Chondrocyte (in vitro differentiated cells): ENCODE data around the gene OCA2. TPM values are rescaled to one million over a fixed set of nuclear protein-coding genes. Genes with fewer than 3 reads are reported as not detected.

Experiments
- DNase-seq: peaks from one replicate; pipeline ENCODE4 v3.0.0; 2021; ENCODE audit warnings: mixed read lengths, low spot score
- H3K27ac Mint-ChIP-seq: one replicate; pipeline ENCODE4 v1.8.0; 2021; ENCODE audit warnings: mild to moderate bottlenecking, moderate library complexity, mixed read lengths; ENCODE audit not compliant: unreplicated experiment
- H3K27me3 Mint-ChIP-seq: 2 replicates; pipeline ENCODE4 v1.8.0; 2021; ENCODE audit warnings: low read depth, mixed read lengths
- H3K36me3 Mint-ChIP-seq: 2 replicates; pipeline ENCODE4 v1.8.0; 2021; ENCODE audit warnings: low read depth, mixed read lengths
- H3K4me1 Mint-ChIP-seq: 2 replicates; pipeline ENCODE4 v1.8.0; 2021; ENCODE audit warnings: low read depth, mild to moderate bottlenecking, mixed read lengths
- H3K4me3 Mint-ChIP-seq: one replicate; pipeline ENCODE4 v1.8.0; 2021; ENCODE audit warnings: mild to moderate bottlenecking, moderate library complexity, mixed read lengths; ENCODE audit not compliant: unreplicated experiment
- H3K9me3 Mint-ChIP-seq: 2 replicates; pipeline ENCODE4 v1.8.0; 2021; ENCODE audit warnings: low read depth, mixed read lengths
- CTCF ChIP-seq: fragments of 200-600 bp; sonication (generic); IDR thresholded peaks from 2 replicates; pipeline ENCODE4 v1.5.0; 2021; ENCODE audit warnings: antibody characterized with exemption, mild to moderate bottlenecking, moderate library complexity
- total RNA-seq: library from RNA; stranded (reverse); gene quantifications from 3 replicates; pipeline ENCODE4 v1.2.1, GENCODE V29; 2021

OCA2 gene
- total RNA-seq, 1 donor from 2014 or later, result 0.75 TPM

- Mint-ChIP-seq H3K36me3 (no peaks in the 10 kb centered on the region), H3K4me3 (no peak overlapping the region), H3K9me3 (no peaks in the 10 kb centered on the region), H3K27me3 (peaks cover 4% of the 10 kb centered on the region), H3K27ac (no peak overlapping the region), H3K4me1 (no peaks in the 10 kb centered on the region)
- no peak for DNase-seq
- TF ChIP-seq CTCF, result no peak
These were observed 236.1 kb downstream of the OCA2 start for GRCh38 chr15:27863000-27863399.

GRCh38 chr15:27861171-27861570 is 237.9 kb downstream of the OCA2 start:
- H3K27me3 Mint-ChIP-seq, result peaks cover 3% of the 10 kb centered on the region
- no peak overlapping the region for H3K27ac Mint-ChIP-seq
- no peaks in the 10 kb centered on the region for H3K4me1 Mint-ChIP-seq
- no peaks in the 10 kb centered on the region for H3K36me3 Mint-ChIP-seq
- H3K4me3 Mint-ChIP-seq, result no peak overlapping the region
- H3K9me3 Mint-ChIP-seq, result peaks cover 11% of the 10 kb centered on the region
- DNase-seq, result no peak
- no peak for TF ChIP-seq CTCF

GRCh38 chr15:27855137-27855536 is 244.0 kb downstream of the OCA2 start:
- Mint-ChIP-seq H3K36me3 (no peaks in the 10 kb centered on the region), H3K27ac (no peak overlapping the region), H3K4me1 (no peaks in the 10 kb centered on the region), H3K27me3 (no peaks in the 10 kb centered on the region), H3K9me3 (peaks cover 11% of the 10 kb centered on the region), H3K4me3 (no peak overlapping the region)
- DNase-seq, result no peak
- TF ChIP-seq CTCF, result no peak

- Mint-ChIP-seq H3K36me3 (no peaks in the 10 kb centered on the region), H3K4me1 (no peaks in the 10 kb centered on the region), H3K4me3 (no peak overlapping the region), H3K27ac (no peak overlapping the region), H3K9me3 (peaks cover 11% of the 10 kb centered on the region), H3K27me3 (no peaks in the 10 kb centered on the region)
- DNase-seq, result no peak
- no peak for TF ChIP-seq CTCF
These were observed 244.5 kb downstream of the OCA2 start for GRCh38 chr15:27854601-27855000.

GRCh38 chr15:27853624-27854455 is 245.3 kb downstream of the OCA2 start:
- H3K27ac Mint-ChIP-seq, result no peak overlapping the region
- H3K36me3 Mint-ChIP-seq, result no peaks in the 10 kb centered on the region
- TF ChIP-seq CTCF, result no peak
- no peaks in the 10 kb centered on the region for H3K4me1 Mint-ChIP-seq
- DNase-seq, result no peak
- H3K4me3 Mint-ChIP-seq, result no peak overlapping the region
- H3K9me3 Mint-ChIP-seq, result peaks cover 11% of the 10 kb centered on the region
- no peaks in the 10 kb centered on the region for H3K27me3 Mint-ChIP-seq
